Measurements from ENCODE around the gene KBTBD12. TPM values are rescaled to one million over a fixed set of nuclear protein-coding genes. Genes with fewer than 3 reads are reported as not detected.

The KBTBD12 gene
- total RNA-seq, 1 donor from 2014 or later: 2.2 TPM

DNA sequence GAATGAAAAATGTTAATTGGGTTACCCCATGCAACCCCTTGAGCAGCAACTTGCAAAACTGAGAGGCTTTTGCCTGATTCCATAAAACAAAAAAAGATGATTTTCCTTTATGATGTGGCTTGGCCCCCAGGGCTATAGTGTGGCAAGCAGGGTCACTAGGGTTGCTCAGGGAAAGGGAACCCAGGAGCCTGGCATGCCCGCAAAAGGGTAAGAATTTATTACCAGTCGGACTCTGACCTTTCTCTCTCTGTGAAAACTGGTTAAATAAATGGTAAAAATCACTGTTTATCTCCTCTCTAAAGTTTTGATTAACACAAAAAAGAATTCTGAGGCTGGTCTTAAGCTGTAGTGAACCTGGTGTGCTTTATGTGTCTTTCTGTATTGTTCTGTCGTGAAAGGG is 99.5 kb downstream of the KBTBD12 start:
- no peak for DNase-seq (ENCODE audit: low read depth)

DNA sequence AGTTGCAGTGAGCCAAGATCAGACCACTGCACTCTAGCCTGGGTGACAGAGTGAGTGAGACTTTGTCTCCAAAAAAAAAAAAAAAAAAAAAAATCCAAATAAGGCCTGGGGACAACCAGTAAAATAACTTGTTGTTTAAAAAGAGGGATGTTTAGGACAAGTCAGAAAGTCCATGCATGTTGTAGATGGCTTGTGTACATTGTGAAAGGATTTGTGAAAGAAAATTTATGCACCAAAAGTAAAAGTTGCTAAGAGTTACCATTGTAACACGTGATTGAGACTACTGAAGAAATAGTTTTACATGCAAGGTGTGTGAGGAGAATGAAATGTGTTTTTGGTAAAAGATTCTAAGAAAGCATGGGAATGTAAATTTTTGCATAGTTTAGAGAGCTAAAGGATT is 101.5 kb downstream of the KBTBD12 start:
- no peak for DNase-seq (ENCODE audit: low read depth)

DNA sequence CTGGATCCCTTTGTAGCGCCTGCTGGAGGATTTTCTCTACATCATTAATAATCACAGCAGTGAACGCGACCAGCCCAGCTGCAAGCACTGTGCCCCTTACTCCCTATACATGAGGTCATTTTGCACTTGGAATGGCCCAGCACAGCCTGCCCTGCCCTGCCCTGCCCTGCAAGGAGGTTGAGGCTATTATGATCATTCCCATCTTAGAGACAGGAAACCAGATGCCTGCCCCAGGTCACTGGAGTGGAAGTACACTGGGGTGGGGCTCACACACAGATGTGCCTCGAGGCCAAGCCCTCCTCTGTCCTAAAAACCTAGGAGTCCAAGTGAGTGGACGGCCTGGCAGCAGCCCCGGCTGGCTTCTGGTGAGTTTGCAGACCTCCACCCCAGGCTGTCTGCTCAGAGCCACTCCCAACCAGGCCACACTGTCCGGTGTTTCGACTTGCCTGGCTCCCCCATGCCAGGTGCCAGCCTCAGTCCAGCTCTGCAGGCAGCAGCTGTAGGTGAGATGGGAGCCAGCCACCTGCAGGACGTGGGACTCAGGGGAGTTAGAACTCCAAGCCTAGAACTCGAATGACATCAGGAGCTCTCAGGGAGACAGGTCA is 106.8 kb downstream of the KBTBD12 start:
- no peak for DNase-seq (ENCODE audit: low read depth)

DNA sequence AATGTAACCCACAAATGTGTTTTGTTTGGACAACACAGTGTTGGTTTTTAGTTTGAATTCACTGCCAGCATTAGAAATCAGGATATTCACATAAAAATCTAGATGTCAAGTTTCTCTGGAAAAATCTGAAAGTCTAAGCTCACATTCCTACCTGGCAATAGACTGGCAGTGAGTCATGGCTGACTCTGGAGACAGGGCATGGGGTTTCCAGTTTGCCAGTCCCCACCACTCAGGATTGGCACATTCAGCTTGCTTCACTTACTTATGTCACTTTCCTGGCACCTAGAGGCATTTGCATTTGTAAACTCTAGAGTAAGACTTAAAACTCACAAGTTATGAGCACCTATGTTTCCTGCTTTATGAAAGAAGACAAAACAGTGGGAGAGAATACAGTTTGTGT is 118.1 kb downstream of the KBTBD12 start:
- DNase-seq (ENCODE audit: low read depth): peak; percentile 90

DNA sequence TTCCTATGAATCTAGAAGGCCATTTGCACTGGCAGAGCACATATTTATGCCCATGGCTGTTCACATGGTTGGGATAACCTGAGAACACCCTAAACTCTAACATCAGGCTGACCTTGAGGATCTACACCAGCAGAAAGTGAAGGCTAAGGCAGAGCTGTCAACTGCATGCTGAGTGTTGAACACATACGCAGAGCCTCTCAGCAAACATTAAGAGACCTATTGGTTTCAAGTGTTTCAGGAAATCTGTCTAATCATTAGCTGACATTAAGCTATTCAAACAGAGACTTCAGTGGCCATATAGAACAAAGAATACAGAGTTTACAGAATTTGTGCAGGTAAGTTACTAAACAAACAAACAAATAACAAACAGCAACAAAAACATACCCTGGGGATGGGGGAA is 121.1 kb downstream of the KBTBD12 start:
- peak; percentile 63 for DNase-seq (ENCODE audit: low read depth)

Other genes with a start within 250 kb of the KBTBD12 start
- 5.4 and 13.5 TPM in 2 replicates for gene ABTB1, start 242.3 kb upstream of the KBTBD12 start, total RNA-seq
- gene MGLL, start 92.7 kb upstream of the KBTBD12 start, total RNA-seq: 106 and 155 TPM in 2 replicates
- gene SEC61A1, start 137.2 kb downstream of the KBTBD12 start, total RNA-seq: 244 and 294 TPM in 2 replicates
- 79.1 and 86.7 TPM in 2 replicates for gene RUVBL1, start 208.6 kb downstream of the KBTBD12 start, total RNA-seq
- gene EEFSEC, start 238.2 kb downstream of the KBTBD12 start, total RNA-seq: 1.6 and 7.6 TPM in 2 replicates

Measured in renal cortical epithelial cell (primary cell).